Measurements from ENCODE around the gene CKLF. TPM values are rescaled to one million over a fixed set of nuclear protein-coding genes. Genes with fewer than 3 reads are reported as not detected.

CKLF gene
- total RNA-seq, 1 experiment from 2014 or later: 21.0 TPM

DNA sequence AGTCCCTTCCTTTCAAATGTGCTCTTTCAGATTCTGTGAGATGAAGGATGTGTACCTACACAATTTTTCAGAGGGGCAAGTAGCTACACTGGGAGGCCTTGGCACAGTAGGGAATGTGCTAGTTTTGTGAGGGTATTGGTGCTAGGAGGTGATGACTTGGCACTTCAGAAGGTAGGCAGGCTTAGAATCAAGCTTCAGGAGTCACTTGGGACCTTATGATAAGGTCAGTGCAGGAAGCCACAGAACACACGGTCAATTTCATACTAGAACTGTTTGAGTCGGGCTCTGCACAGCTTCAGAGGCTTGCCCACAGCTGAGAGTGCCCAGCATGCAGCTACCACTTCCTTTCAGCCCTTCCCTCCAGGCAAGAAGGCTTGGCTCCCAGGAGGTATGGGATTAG is 20.0 kb downstream of the CKLF start:
- ATAC-seq: no peak
- ChIA-PET POLR2A (no interaction called here), CTCF (interaction anchor here (1.5 kb wide), 1 partner anchor 17 kb away, joined by 5 read pairs; no protein-coding TSS in a partner anchor)
- Mint-ChIP-seq H3K36me3 (peaks cover 2% of the 10 kb centered on the region), H3K27ac (no peak overlapping the region), H3K4me3 (no peak overlapping the region), H3K27me3 (ENCODE audit: low read depth) (peaks cover 10% of the 10 kb centered on the region), H3K4me1 (no peaks in the 10 kb centered on the region), H3K9me3 (peaks cover 1% of the 10 kb centered on the region)
- DNase-seq (ENCODE audit: low spot score): no peak
- no peak for TF ChIP-seq NR2C2 (CRISPR knock-in tag; IDR thresholded peaks at IDR 0.05)
- TF ChIP-seq, protein P1, sequence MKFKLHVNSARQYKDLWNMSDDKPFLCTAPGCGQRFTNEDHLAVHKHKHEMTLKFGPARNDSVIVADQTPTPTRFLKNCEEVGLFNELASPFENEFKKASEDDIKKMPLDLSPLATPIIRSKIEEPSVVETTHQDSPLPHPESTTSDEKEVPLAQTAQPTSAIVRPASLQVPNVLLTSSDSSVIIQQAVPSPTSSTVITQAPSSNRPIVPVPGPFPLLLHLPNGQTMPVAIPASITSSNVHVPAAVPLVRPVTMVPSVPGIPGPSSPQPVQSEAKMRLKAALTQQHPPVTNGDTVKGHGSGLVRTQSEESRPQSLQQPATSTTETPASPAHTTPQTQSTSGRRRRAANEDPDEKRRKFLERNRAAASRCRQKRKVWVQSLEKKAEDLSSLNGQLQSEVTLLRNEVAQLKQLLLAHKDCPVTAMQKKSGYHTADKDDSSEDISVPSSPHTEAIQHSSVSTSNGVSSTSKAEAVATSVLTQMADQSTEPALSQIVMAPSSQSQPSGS (CRISPR knock-in tag; IDR thresholded peaks at IDR 0.05; ENCODE audit: borderline replicate concordance, low read depth): no peak
- TF ChIP-seq, protein P2, sequence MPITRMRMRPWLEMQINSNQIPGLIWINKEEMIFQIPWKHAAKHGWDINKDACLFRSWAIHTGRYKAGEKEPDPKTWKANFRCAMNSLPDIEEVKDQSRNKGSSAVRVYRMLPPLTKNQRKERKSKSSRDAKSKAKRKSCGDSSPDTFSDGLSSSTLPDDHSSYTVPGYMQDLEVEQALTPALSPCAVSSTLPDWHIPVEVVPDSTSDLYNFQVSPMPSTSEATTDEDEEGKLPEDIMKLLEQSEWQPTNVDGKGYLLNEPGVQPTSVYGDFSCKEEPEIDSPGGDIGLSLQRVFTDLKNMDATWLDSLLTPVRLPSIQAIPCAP (CRISPR knock-in tag; IDR thresholded peaks at IDR 0.05): no peak
- no peak for TF ChIP-seq CREM (CRISPR knock-in tag; IDR thresholded peaks at IDR 0.05)
- TF ChIP-seq FOXK1 (CRISPR knock-in tag; IDR thresholded peaks at IDR 0.05): no peak
- TF ChIP-seq, protein P3, sequence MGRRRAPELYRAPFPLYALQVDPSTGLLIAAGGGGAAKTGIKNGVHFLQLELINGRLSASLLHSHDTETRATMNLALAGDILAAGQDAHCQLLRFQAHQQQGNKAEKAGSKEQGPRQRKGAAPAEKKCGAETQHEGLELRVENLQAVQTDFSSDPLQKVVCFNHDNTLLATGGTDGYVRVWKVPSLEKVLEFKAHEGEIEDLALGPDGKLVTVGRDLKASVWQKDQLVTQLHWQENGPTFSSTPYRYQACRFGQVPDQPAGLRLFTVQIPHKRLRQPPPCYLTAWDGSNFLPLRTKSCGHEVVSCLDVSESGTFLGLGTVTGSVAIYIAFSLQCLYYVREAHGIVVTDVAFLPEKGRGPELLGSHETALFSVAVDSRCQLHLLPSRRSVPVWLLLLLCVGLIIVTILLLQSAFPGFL (CRISPR knock-in tag; IDR thresholded peaks at IDR 0.05; ENCODE audit: borderline replicate concordance): no peak
- no peak for TF ChIP-seq SMAD4 (CRISPR knock-in tag; IDR thresholded peaks at IDR 0.05)
- TF ChIP-seq NFATC4 (CRISPR knock-in tag; IDR thresholded peaks at IDR 0.05): no peak
- TF ChIP-seq MYBL2 (CRISPR knock-in tag; IDR thresholded peaks at IDR 0.05): no peak
- no peak for TF ChIP-seq TCF7 (CRISPR knock-in tag; IDR thresholded peaks at IDR 0.05; ENCODE audit: low read depth)
- no peak for TF ChIP-seq ZNF423 (CRISPR knock-in tag; IDR thresholded peaks at IDR 0.05)
- no peak for TF ChIP-seq ZNF263 (CRISPR knock-in tag; IDR thresholded peaks at IDR 0.05; ENCODE audit: low read depth)
- no peak for TF ChIP-seq CREB1 (CRISPR knock-in tag; IDR thresholded peaks at IDR 0.05)
- TF ChIP-seq KAT7 (CRISPR knock-in tag; IDR thresholded peaks at IDR 0.05; ENCODE audit: borderline replicate concordance): no peak
- no peak for TF ChIP-seq ELF4 (CRISPR knock-in tag; IDR thresholded peaks at IDR 0.05; ENCODE audit: low read depth)
- no peak for TF ChIP-seq ZNF425 (CRISPR knock-in tag; conservative IDR thresholded peaks at IDR 0.05)
- TF ChIP-seq SMAD3 (CRISPR knock-in tag; IDR thresholded peaks at IDR 0.05; ENCODE audit: borderline replicate concordance): no peak
- TF ChIP-seq NR1H2 (CRISPR knock-in tag; IDR thresholded peaks at IDR 0.05): no peak

GRCh38 chr16:66574081-66574480 is 21.7 kb downstream of the CKLF start:
- ChIA-PET CTCF (interaction anchor here (2.0 to 2.2 kb wide), 2 partner anchors 15 to 34 kb away, joined by 6 to 11 read pairs; no protein-coding TSS in a partner anchor), POLR2A (no interaction called here)
- no peak overlapping the region for H3K27ac Mint-ChIP-seq
- no peak for TF ChIP-seq USF1 (CRISPR knock-in tag; IDR thresholded peaks at IDR 0.05)
- TF ChIP-seq, protein P4, sequence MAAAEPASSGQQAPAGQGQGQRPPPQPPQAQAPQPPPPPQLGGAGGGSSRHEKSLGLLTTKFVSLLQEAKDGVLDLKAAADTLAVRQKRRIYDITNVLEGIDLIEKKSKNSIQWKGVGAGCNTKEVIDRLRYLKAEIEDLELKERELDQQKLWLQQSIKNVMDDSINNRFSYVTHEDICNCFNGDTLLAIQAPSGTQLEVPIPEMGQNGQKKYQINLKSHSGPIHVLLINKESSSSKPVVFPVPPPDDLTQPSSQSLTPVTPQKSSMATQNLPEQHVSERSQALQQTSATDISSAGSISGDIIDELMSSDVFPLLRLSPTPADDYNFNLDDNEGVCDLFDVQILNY (CRISPR knock-in tag; IDR thresholded peaks at IDR 0.05): no peak
- TF ChIP-seq ATF3 (CRISPR knock-in tag; conservative IDR thresholded peaks at IDR 0.05): no peak
- TF ChIP-seq, protein P3 (CRISPR knock-in tag; IDR thresholded peaks at IDR 0.05; ENCODE audit: borderline replicate concordance): no peak
- no peak for TF ChIP-seq CREM (CRISPR knock-in tag; IDR thresholded peaks at IDR 0.05)
- TF ChIP-seq NR1H2 (CRISPR knock-in tag; IDR thresholded peaks at IDR 0.05): no peak
- TF ChIP-seq TP53 (CRISPR knock-in tag; IDR thresholded peaks at IDR 0.05): no peak
- no peak for TF ChIP-seq KAT7 (CRISPR knock-in tag; IDR thresholded peaks at IDR 0.05; ENCODE audit: borderline replicate concordance)
- TF ChIP-seq, protein P5, sequence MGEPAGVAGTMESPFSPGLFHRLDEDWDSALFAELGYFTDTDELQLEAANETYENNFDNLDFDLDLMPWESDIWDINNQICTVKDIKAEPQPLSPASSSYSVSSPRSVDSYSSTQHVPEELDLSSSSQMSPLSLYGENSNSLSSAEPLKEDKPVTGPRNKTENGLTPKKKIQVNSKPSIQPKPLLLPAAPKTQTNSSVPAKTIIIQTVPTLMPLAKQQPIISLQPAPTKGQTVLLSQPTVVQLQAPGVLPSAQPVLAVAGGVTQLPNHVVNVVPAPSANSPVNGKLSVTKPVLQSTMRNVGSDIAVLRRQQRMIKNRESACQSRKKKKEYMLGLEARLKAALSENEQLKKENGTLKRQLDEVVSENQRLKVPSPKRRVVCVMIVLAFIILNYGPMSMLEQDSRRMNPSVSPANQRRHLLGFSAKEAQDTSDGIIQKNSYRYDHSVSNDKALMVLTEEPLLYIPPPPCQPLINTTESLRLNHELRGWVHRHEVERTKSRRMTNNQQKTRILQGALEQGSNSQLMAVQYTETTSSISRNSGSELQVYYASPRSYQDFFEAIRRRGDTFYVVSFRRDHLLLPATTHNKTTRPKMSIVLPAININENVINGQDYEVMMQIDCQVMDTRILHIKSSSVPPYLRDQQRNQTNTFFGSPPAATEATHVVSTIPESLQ (CRISPR knock-in tag; IDR thresholded peaks at IDR 0.05): no peak

More at GRCh38 chr16:66574081-66574480, 21.7 kb downstream of the CKLF start:
- Mint-ChIP-seq H3K27me3 (ENCODE audit: low read depth) (peaks cover 27% of the 10 kb centered on the region), H3K9me3 (no peaks in the 10 kb centered on the region), H3K36me3 (no peaks in the 10 kb centered on the region), H3K4me3 (no peak overlapping the region), H3K4me1 (peaks cover 7% of the 10 kb centered on the region)
- DNase-seq (ENCODE audit: low spot score) (no peak), ATAC-seq (no peak)

Measured in WTC11 (cell line).